G401.6 (cell line): ENCODE measurements around the gene SNRK.

Source experiments
- FAIRE-seq: peaks from 2 replicates; lab custom pipeline; 2012; peaks lifted over from hg19 to GRCh38; lab: Jason Lieb, UNC

SNRK gene, protein sequence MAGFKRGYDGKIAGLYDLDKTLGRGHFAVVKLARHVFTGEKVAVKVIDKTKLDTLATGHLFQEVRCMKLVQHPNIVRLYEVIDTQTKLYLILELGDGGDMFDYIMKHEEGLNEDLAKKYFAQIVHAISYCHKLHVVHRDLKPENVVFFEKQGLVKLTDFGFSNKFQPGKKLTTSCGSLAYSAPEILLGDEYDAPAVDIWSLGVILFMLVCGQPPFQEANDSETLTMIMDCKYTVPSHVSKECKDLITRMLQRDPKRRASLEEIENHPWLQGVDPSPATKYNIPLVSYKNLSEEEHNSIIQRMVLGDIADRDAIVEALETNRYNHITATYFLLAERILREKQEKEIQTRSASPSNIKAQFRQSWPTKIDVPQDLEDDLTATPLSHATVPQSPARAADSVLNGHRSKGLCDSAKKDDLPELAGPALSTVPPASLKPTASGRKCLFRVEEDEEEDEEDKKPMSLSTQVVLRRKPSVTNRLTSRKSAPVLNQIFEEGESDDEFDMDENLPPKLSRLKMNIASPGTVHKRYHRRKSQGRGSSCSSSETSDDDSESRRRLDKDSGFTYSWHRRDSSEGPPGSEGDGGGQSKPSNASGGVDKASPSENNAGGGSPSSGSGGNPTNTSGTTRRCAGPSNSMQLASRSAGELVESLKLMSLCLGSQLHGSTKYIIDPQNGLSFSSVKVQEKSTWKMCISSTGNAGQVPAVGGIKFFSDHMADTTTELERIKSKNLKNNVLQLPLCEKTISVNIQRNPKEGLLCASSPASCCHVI

DNA sequence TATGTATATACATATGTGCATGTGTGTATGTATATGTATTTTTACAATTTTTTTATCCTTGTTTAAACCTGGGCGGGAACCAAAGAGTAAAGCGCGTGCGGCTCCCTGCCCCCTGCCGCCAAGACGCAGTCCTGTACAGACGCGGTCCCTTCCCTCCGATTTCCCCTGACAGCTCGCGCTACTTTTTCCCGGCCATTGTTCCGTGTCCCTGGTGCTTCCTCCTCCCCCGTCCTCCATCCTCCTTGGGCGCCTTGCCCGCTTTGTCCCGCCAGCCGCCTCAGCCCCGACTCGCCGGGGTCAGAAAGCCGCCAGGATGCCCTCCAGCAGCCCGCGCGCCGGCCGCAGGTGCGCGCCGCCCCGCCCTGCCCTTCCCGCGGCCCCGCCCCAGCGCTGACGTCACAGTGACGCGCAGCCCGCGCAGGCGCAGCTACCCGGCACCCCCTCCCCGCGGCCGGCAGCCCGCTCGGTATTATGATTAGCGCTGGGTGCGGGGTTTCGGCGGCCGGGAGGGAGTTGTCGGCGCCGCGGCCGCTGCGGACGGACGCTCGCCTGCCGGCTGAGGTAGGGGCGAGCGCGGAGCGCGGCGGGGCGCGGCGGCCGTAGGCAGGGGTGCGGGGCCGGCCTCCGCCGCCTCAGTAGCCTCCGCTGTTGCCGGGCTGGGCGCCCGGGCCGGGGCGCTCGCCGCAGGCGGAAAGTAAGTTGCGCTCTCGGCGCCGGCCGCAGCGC is at the start of gene SNRK:
SNRK (plus strand) TSS at position 426 of the 726 bp plus-strand sequence. CDS start 16,664 bp downstream, outside the sequence.
- FAIRE-seq, result no peak

DNA sequence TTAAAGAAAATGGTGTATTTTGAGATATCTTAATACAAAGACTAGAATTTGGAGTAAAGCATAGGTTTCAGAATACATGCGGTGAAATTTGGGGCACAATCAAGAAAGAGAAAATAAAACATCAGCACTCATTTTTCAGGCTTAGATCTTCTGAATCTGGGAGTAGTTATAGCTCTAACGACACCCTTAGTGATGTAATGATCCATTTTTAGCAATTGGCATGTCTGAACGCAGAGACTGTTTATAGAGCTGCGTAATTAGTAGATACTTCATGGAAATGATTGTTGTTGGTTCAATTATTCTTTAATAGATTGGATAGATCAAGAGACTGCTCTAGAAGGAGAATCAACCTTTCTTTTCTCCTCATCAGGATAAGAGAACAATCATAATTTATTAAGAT is 47.5 kb upstream of the SNRK start:
- FAIRE-seq, result no peak

DNA sequence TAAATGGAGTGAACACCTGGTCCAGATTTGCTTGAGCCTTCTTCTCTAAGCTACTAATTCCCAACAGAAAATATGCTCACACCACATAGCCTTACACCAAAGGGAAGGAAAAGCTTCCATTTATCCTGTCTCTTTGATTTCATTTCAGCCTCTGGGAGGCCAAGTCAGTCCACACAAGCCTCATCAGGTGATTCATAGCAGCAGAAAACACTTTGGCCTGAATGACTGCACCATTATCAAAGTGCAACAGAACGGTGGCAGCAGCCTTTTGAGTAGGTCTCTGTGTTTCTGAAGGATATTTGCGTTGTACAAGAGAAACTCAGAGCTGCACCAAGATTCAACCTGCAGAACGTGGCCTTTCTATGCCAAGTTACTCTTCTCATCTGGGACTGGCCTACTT is 46.6 kb upstream of the SNRK start:
- no peak for FAIRE-seq

DNA sequence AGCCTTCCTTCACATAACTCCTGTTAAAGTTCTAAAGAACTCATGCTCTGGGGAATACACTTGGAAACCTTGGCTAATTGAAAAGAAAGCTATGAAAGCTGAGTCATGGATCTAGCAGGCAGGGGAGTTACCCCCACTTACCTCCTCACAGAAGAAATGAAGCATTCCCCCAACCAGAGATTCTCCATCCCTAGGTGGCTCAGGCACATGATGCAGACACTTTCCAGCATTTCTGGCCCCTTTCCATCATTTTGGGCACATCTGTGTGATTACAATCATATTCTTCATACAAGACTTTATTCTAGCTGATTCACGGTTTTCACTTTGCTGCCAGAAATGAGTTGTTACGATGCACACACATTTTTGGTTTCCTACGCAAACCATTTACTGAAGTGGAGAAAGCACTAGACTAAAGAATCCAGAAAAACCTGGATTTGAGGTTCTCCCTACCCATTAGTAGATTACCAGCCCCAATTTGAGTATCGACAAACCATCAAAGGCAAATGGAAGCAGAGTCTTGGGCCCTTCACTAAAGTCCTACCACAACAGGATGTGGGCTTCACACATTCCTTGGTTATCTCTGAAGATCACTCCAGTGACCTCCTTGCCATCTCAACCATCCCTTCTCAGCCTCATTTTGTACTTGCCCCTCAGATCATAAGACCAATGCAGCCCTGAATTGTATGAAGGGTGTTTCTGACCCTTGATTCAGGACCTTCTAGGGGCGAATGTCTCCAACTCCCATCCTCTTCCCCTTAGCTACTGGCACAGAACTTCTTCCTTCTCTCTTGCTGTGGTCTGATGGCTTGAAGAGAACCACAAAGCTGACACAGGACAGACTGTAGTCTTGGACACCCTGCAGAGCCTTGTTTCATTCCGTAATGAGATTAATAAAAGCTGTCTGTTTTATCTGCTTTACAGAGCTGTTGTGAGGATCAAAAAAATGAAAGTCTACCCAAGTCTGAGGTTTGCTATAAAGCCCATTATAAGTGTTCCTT is 42.5 kb upstream of the SNRK start:
- no peak for FAIRE-seq

DNA sequence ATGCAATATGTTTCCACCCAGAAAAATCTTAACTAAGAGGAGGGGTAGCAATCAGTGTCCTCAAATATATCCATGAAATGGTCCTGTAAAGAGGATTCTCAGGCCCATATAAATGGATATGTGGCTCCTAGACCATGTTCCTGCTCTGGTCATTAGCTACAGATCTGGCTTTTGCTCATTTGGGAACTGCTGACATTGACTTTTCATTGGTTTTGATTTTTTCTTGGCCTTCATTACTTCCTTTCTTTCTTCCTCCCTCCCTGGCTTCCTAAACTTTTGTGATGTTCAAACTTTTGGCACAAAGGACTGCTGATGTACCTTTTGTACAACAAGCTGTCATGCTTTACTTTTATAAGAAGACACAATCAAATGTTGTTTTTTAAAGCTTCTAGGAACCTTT is 41.6 kb upstream of the SNRK start:
- no peak for FAIRE-seq

DNA sequence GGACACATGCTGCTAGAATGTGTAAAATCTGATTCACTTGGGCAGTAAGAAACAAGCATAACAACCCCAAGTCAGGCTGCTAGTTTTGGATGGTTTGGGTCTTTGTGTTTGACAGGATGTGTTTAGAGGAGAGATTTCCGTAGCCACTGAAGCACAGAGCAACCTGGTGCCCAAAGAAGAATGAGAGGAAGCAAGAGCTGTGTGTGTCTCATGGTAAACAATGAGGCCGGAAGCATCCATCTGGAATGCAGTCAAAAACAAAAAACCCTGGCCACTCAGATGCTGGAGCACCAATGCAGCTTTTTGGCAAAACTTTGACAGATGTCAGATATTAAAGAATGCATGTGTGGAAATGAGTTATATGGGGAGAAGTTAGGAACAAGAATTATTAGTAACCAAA is 39.4 kb upstream of the SNRK start:
- no peak for FAIRE-seq

DNA sequence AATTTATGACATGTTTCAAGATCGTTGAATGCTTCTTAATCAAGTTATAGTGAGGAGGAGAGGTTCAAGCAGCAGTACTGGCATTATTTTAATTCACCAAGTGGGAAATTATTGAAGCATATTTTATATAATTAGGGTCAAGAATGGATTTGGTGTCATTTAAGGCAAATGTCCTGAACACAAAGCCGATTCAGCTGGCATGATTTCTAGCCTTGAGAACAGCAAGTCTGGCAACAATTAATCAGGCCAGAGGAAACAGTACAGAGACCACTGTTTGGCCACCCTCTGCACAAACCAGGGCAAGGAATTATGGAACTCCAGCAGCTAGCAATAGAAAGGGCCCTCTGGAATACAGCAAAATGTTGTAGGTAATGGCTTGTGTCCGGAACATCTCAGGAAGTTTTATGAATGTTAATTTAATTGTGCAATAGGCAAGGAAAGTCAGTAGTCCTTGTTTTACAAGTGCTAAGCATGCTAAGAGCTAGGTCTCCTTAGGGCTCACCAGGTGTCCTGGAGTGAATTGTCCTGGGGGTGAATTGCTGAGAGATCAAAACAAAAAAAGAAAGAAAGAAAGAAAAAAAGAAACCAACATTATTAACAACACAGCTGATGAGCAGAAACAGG is 38.7 kb upstream of the SNRK start:
- no peak for FAIRE-seq

DNA sequence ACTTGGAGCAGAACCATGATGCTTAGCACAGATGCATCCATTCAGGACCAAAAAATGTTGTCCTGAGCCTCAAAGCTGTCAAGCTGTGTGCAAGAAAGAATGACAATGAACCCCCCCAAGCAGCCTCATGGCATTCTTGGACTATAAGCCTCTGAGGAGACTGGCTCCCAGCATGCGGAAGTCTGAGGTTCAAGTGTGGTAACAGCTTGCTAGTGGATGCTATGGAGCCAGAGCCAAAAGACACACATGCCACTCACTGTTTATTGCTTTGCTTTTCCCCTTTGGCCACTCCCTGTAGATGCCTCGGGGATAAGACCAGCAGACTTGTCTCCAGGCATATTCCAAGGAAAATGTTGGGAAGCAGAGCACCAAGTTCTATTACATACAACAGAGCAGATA is 38.2 kb upstream of the SNRK start:
- no peak for FAIRE-seq

DNA sequence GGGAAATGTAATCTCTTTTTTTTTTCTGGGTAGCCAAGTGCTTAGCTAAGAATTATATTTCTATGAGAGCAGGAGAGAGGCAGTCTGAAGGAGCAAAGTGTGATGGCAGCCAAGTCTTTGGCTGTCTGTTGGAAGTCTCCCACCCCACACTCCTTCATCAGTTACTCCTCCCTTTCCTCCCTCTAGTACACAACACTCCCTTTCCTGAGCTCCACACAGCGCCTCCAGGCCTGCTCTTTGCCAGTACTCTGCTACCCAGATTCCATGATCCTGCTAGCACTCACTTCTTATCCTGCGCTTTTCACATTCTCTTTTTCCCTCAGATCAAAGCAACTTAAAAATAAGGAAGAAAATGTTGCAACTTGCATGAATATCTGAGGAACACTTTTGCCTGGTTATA is 37.4 kb upstream of the SNRK start:
- no peak for FAIRE-seq

DNA sequence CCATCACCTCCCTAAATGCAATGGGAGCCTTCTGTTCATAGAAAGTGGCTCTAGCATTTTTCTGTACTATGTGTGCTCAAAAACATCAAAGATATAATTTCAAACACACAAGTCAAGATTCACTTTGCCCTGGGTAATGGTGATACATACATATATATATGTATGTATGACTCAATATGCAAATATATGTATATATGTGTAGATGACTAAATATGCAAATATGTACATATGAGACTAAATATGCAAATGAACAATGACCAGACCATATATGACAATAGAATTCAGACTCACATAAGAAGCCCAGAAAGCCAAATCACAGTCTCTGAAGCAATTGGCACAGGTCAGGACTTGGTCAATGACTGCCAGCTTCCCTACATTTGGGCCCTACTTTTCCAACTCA is 36.9 kb upstream of the SNRK start:
- FAIRE-seq, result no peak

DNA sequence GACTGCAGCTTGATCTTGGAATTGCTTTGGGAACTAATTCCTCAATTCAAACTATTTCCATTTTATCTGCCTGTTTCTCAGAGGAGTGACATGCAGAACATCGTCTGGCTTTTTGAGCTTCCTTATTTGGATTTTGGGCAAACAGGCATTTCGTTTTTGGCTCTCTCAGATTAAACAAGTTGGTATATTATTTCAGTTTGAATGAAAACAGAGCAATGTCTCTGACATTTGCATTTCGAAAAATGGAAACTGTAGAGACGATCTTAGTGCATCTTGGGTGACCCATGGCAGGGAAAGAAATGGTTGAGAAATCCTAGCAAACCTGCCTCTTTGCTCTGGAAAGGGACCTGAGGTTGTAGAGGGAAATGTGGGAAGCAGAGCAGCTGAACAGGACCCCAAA is 33.0 kb upstream of the SNRK start:
- FAIRE-seq, result no peak

DNA sequence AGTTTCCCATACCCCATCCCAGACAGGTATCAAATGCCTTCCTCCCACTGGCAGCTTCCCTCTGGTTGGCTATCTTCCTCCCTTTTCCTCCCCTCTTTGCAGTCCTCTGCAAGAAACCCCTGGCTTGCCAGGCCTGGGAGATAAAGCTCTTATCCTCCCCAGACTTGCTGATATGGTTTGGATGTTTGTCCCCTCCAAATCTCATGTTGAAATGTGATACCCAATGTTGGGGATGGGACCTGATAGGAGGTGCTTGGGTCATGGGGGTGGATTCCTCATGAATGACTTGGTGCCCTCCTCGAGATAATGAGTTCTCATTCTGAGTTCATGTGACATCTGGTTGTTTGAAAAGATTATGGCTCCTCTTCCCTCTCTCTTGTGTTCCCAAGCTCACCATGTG is 32.2 kb upstream of the SNRK start:
- no peak for FAIRE-seq

DNA sequence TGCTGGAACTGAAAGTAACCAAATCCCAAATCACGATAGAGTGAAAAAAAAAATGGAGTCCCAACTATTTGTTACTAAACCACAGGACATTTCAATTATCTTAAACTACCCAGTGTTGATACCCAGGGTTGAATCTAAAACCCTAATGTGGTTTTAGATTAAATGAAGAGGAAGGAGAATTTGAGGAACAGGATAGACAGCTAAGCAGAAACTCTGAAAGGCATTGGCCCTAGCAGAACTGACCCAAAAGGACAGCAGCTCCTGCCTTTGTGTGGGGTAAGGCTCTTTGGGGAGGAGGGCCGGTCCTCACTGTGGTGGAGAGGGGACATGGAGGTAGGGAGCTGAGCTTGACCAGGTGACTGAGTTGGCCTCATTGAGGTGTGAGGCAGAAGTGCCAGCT is 30.7 kb upstream of the SNRK start:
- FAIRE-seq, result no peak

DNA sequence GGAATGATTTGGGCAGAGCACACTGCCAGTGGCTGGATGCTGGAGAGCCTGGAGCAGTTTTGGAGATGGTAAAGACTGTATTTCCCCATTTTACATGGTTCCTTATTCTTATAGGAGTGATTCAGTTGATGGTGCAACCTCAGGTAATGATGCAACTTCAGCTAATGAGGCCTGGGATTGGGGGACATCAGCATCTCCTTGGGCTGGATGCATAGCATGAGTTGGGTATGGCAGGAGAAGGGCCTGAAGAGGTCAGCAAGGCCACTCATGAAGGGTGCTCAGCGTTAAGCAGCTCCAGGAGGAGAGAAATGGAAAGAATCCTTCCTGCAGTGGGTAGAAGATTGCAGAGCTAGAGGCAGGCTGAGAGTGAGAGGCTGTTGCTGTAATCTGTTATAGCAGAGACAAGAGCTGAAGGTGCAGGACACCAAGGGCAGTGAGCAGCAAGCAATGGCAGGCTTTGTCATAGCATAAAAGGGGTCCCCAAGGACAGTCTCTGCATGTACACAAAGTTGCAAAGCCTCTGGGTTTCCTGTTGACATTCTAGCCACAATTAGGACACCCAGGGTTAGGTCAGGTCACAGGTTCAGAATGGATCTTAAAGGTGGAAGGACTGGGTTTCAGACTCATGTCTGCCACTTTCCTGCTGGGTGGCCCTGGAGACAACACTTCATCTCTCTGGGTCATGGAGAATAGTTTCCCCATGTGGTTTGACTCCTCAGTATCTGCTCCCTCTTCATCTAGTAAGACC is 29.5 kb upstream of the SNRK start:
- FAIRE-seq, result no peak

DNA sequence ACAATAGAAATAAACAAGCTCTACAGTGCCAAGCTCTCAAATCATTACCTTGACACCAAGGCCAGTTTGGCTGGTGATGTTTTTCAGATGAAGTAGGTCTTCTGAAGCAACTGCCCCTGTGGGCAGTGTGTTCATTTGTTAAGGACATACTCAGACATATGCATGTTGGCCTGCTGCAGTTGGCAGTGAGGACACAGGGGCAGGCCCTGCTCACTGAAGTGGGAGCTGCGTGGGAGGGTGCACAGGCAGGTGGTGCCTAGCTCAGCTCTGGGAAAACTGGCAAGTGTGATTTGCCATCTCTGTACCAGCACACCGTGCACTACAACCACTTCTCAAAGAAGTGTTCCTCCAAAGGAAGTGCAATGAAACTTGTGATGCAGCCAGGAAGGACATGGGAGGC is 28.5 kb upstream of the SNRK start:
- FAIRE-seq, result no peak

DNA sequence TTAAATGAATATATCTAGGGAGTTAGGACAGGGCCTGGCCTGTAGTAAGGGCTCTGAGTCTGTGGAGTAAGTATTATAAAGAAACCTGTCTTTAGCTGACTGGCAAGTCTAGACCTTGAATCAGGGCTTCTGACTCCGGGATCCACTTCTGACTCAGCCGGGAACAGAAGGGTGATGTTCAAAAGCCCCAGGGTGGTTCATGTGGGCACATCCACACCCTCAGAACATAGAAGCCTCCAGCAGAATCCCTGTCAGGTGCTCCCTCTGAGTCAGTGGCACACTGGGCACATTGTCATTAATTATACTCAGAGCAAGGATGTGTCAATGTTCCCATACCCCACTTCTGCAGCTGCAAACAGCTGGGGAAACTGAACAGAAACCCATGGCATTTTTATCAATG is 26.7 kb upstream of the SNRK start:
- FAIRE-seq, result no peak

DNA sequence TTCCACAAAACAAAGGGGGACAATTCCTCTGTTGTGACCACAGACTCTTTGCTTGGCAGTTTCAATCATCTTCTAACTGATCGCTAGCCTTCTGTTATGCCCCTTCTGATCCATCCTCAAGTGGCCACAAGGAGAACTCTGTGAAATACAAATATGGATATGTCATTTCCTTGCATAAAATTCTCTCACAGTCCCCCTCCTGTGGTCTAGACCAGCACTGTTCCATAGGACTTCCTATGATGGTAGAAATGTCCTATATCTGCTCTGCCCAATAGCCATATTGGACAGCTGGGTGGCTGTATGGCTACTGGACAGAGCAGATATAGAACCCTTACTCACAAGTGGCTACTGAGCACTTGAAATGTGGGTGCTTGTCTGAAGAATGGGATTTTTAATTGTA is 25.9 kb upstream of the SNRK start:
- no peak for FAIRE-seq

DNA sequence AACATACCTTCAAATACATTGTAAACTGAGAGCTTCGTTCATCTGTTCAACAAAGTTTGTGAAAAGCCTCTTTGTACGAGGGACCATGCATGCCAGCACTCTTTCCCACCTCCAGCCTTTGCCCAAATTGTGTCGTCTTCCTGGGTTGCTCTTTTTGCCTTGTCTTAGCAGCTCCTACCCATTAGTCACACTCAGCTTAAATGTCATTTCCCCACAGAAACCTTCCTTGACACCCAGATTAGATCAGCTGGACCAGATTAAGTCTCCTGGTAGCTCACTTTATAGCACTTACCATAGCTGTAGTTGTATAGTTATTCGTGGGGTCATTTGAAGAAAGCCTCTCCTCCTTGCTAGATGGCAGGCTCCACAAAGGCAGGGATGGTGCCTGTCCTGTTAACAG is 24.1 kb upstream of the SNRK start:
- FAIRE-seq, result no peak

DNA sequence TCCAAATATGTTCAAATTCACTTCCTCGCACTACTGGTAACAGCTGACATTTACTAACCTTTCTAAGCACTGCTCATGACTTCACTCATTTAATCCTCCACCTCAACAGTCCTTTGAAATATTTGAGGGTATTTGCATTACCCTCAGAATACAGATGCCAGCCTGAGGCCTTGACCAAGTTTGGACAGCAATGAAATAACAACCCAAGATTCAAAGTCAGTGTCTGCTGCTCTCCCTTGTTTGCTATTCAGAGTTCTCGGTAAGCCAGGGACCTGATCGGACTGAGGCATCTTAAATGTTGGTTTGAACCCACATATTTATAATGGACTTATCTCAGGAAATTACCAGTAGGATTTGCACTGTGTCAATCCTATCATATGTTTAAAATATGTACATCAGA is 19.9 kb upstream of the SNRK start:
- no peak for FAIRE-seq

DNA sequence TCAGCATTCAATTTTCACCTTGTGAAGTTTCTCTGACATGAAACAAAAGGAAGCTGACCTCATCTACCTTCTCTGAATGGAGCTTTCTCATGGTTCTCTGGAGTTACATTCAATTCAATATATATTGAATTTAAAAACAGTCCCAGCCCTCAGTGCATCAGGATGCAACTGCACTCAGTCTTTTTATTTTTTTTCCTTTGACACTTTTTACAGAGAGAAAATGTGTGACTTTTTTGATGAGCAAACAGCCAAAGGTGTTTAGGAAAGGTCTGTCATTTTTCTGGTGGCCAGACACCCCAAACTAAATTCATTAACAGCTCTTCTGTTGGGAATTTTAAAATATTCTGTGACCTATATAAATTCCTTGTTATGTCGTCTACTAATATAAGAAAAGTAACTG is 19.3 kb upstream of the SNRK start:
- no peak for FAIRE-seq

DNA sequence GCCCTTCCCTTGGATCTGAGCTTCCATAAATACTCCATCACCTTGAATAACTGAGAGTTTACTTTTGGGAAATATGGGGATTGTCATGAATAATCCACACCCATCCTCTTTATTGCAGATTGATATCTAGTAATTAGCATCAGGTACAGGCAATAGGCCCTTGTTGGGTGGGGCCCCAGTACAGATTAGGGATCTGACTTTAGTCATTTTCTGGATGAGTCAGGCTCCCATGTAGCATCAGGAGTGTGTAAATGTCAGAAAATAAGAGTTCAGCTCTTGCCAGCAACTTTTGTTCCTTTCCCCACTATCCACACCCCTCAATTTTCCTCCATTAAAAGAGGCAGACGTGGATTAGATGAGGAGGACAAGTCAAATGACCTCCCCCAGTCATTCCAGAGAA is 17.7 kb upstream of the SNRK start:
- FAIRE-seq, result no peak
